WTC11 (cell line): Measurements from ENCODE around the gene MCF2L2. TPM values are rescaled to one million over a fixed set of nuclear protein-coding genes. Genes with fewer than 3 reads are reported as not detected.

ENCODE experiments used
- ATAC-seq: fragments of 200-7000 bp; cut with Tn5 transposase; 2 replicates; pipeline ENCODE4 v1.10.0; 2021; ENCODE audit warnings: mild to moderate bottlenecking, moderate library complexity
- CTCF ChIA-PET: fragments of 300-600 bp; sonication (Branson Sonifier 250); formaldehyde crosslinking; loops from one replicate; lab custom pipeline; 2021; ENCODE audit warnings: antibody characterized with exemption; lab: Charles Lee
- POLR2A ChIA-PET: fragments of 350-600 bp; sonication (Branson Sonifier 250); formaldehyde crosslinking; loops from one replicate; lab custom pipeline; 2021; ENCODE audit warnings: antibody characterized with exemption; lab: Charles Lee
- DNase-seq: peaks from one replicate; pipeline ENCODE4 v3.0.0; 2021; ENCODE audit warnings: low spot score
- H3K27ac Mint-ChIP-seq: 2 replicates; pipeline ENCODE4 v1.8.0; 2021; ENCODE audit warnings: mixed read lengths
- H3K27me3 Mint-ChIP-seq: 2 replicates; pipeline ENCODE4 v1.8.0; 2021; ENCODE audit warnings: low read depth, mild to moderate bottlenecking, moderate library complexity, mixed read lengths
- H3K36me3 Mint-ChIP-seq: 2 replicates; pipeline ENCODE4 v1.8.0; 2021; ENCODE audit warnings: mixed read lengths
- H3K4me1 Mint-ChIP-seq: 2 replicates; pipeline ENCODE4 v1.8.0; 2022; ENCODE audit warnings: mixed read lengths
- H3K4me3 Mint-ChIP-seq: 2 replicates; pipeline ENCODE4 v1.8.0; 2021; ENCODE audit warnings: mild to moderate bottlenecking, moderate library complexity, mixed read lengths
- H3K9me3 Mint-ChIP-seq: 2 replicates; pipeline ENCODE4 v1.8.0; 2021; ENCODE audit warnings: mixed read lengths
- AR ChIP-seq: fragments of 250-450 bp; sonication (Bioruptor Pico); IDR thresholded peaks from 2 replicates; pipeline ENCODE4 v1.9.0; 2021; ENCODE audit warnings: mild to moderate bottlenecking
- ATF3 ChIP-seq: sonication (generic); formaldehyde crosslinking; conservative IDR thresholded peaks from 2 replicates; pipeline ENCODE4 v1.8.1; 2022; ENCODE audit warnings: mild to moderate bottlenecking, missing genetic modification reagents
- CBFB ChIP-seq: sonication (generic); formaldehyde crosslinking; IDR thresholded peaks from 2 replicates; pipeline ENCODE4 v1.8.1; 2022; ENCODE audit warnings: mild to moderate bottlenecking, low read depth, missing genetic modification reagents
- CTCF ChIP-seq: fragments of 200-600 bp; IDR thresholded peaks from 2 replicates; pipeline ENCODE4 v1.8.0; 2022; ENCODE audit warnings: antibody characterized with exemption
- IRF1 ChIP-seq: sonication (generic); formaldehyde crosslinking; IDR thresholded peaks from 2 replicates; pipeline ENCODE4 v1.8.0; 2023; ENCODE audit warnings: missing genetic modification reagents
- JAZF1 ChIP-seq: fragments of 250-450 bp; sonication (Bioruptor Pico); IDR thresholded peaks from 2 replicates; pipeline ENCODE4 v1.9.0; 2021; ENCODE audit warnings: moderate library complexity, mild to moderate bottlenecking, inconsistent platforms
- NFATC4 ChIP-seq: fragments of 250-450 bp; sonication (Bioruptor Pico); IDR thresholded peaks from 2 replicates; pipeline ENCODE4 v1.9.0; 2021; ENCODE audit warnings: mild to moderate bottlenecking
- NFYB ChIP-seq: sonication (generic); formaldehyde crosslinking; conservative IDR thresholded peaks from 2 replicates; pipeline ENCODE4 v1.8.0; 2022; ENCODE audit warnings: low read depth, missing genetic modification reagents
- PRDM15 ChIP-seq: sonication (generic); formaldehyde crosslinking; IDR thresholded peaks from 2 replicates; pipeline ENCODE4 v1.8.0; 2022; ENCODE audit warnings: missing genetic modification reagents
- SOX15 ChIP-seq: fragments of 250-450 bp; sonication (Bioruptor Pico); IDR thresholded peaks from 2 replicates; pipeline ENCODE4 v1.9.0; 2021; ENCODE audit warnings: mild to moderate bottlenecking
- TCF7 ChIP-seq: sonication (generic); formaldehyde crosslinking; IDR thresholded peaks from 2 replicates; pipeline ENCODE4 v1.8.0; 2022; ENCODE audit warnings: mild to moderate bottlenecking, low read depth, missing genetic modification reagents, moderate library complexity
- TEAD4 ChIP-seq: sonication (generic); formaldehyde crosslinking; IDR thresholded peaks from 2 replicates; pipeline ENCODE4 v1.8.0; 2022; ENCODE audit warnings: mild to moderate bottlenecking, missing genetic modification reagents
- ZMAT4 ChIP-seq: fragments of 250-450 bp; sonication (Bioruptor Pico); IDR thresholded peaks from 2 replicates; pipeline ENCODE4 v1.9.0; 2021; ENCODE audit warnings: mild to moderate bottlenecking
- ZNF121 ChIP-seq: sonication (generic); formaldehyde crosslinking; IDR thresholded peaks from 2 replicates; pipeline ENCODE4 v1.8.0; 2023; ENCODE audit warnings: missing genetic modification reagents
- total RNA-seq: library from RNA; stranded (reverse); gene quantifications from 3 replicates; pipeline ENCODE4 v1.2.3, GENCODE V29; 2021

Gene MCF2L2
- total RNA-seq, 1 experiment from 2014 or later, result 7.5 TPM

GRCh38 chr3:183262875-183263378 lies 165.5 kb downstream of the MCF2L2 start (continued):
- no peak for TF ChIP-seq AR

- Mint-ChIP-seq H3K9me3 (no peaks in the 10 kb centered on the region), H3K4me1 (peaks cover 6% of the 10 kb centered on the region), H3K27me3 (peaks cover 3% of the 10 kb centered on the region; the same call in 1 of the 2 replicates), H3K36me3 (no peaks in the 10 kb centered on the region)
- ChIA-PET CTCF (no interaction called here), POLR2A (no interaction called here)
- no peak for DNase-seq
- TF ChIP-seq CBFB (CRISPR knock-in tag), result no peak
- no peak for TF ChIP-seq TEAD4 (CRISPR knock-in tag)
- TF ChIP-seq NFYB (CRISPR knock-in tag), result no peak
- TF ChIP-seq CTCF, result no peak
- no peak for TF ChIP-seq SOX15
- no peak for TF ChIP-seq TCF7 (CRISPR knock-in tag)
- TF ChIP-seq JAZF1 (CRISPR knock-in tag), result no peak
- TF ChIP-seq ZMAT4 (CRISPR knock-in tag), result no peak
- no peak for TF ChIP-seq ZNF121 (CRISPR knock-in tag)
- no peak for TF ChIP-seq PRDM15 (CRISPR knock-in tag)
- no peak for TF ChIP-seq IRF1 (CRISPR knock-in tag)
- no peak for TF ChIP-seq ATF3
- no peak for TF ChIP-seq NFATC4 (CRISPR knock-in tag)
- TF ChIP-seq, all 79 proteins: peak for 0
- ATAC-seq, result no peak
- H3K27ac Mint-ChIP-seq, result no peak overlapping the region
- no peak overlapping the region for H3K4me3 Mint-ChIP-seq
Measured at GRCh38 chr3:183261151-183261724, 167.2 kb downstream of the MCF2L2 start.
